ENCODE data around the gene SLC6A12.

SLC6A12 gene

DNA sequence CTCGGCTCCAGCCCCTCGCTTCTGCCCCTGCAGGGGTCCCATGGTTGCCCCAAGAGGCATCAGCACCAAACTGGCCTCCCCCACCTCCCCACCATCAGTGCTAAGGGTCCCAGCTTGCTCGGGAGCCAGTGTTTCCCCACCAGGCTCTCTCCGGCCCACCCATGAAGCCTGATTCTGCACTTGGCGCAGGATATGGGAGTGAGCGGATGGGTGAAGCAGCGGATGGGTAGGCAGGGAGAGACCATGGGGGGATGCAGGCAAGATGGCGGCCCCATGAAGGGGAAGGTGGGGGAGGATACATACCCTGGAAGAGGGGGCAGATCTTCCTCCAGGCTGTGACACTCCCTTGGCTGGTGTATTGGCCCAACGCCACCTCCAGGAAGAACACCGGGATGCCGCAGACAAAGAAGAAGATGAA, 9.7 kb downstream of the SLC6A12 start:
- TF ChIP-seq, protein P1, sequence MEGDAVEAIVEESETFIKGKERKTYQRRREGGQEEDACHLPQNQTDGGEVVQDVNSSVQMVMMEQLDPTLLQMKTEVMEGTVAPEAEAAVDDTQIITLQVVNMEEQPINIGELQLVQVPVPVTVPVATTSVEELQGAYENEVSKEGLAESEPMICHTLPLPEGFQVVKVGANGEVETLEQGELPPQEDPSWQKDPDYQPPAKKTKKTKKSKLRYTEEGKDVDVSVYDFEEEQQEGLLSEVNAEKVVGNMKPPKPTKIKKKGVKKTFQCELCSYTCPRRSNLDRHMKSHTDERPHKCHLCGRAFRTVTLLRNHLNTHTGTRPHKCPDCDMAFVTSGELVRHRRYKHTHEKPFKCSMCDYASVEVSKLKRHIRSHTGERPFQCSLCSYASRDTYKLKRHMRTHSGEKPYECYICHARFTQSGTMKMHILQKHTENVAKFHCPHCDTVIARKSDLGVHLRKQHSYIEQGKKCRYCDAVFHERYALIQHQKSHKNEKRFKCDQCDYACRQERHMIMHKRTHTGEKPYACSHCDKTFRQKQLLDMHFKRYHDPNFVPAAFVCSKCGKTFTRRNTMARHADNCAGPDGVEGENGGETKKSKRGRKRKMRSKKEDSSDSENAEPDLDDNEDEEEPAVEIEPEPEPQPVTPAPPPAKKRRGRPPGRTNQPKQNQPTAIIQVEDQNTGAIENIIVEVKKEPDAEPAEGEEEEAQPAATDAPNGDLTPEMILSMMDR (conservative IDR thresholded peaks at IDR 0.05; ENCODE audit: low read depth, low read length): no peak
- no peak for DNase-seq (ENCODE audit: low read depth)
- H3K4me3 ChIP-seq (ENCODE audit: low read length): no peak overlapping the region

DNA sequence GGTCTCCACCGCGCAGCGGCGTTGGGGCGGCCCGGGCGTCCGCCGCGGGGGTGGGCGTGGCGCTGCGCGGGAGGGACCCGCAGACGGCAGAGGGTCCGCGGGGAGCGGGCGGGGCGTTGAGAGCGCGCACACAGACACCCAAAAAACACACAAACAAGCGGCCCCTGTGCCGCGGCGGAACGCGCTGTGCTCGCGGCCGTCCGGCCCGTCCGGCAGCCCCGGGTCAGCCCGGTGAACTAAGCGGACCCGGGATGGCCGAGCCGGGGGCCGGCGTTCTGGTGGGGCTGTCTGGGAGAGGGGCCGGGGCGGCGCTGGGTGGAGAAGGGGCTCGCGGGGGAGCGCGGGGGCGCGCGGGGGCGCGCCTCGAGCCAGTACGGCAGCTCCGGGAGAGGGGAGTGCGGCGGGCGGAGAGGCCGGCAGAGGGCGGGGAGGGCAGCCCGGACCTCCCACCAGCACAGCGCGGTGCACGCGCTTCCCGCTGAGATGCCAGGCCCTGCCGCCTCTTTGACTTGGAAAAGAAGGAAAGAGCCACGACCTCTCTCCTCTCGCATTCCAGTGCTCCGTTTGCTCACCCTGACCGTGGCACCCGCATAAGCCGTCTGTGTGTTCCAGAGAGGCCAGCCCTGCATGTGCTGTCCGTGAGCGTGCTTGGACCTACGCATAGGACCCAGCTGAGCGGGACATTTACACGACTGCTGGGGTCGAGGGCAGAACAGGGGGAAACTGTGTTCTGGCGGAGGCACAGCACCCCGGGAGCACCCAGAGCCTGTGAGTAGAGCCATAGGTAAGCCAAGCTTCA, 10.3 kb downstream of the SLC6A12 start:
- no peak for DNase-seq (ENCODE audit: low read depth)
- TF ChIP-seq, protein P1 (conservative IDR thresholded peaks at IDR 0.05; ENCODE audit: low read depth, low read length): peak; percentile 19
- peak overlapping the region; percentile 42 for H3K4me3 ChIP-seq (ENCODE audit: low read length)

DNA sequence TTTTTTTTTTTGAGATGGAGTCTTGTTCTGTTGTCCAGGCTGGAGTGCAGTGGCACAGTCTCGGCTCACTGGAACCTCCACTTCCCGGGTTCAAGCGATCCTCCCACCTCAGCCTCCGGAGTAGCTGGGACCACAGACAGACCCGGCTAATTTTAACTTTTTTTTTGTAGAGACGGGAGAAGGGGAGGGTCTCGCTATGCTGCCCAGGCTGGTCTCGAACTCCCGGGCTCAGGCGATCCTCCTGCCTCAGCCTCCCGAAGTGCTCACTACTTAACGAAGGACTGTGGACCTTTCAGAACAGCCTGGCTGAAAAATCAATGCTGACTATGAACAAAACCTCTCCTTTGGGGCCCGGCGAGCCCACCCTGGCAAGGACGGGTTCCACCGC, 10.9 kb downstream of the SLC6A12 start:
- no peak for DNase-seq (ENCODE audit: low read depth)
- TF ChIP-seq, protein P1 (conservative IDR thresholded peaks at IDR 0.05; ENCODE audit: low read depth, low read length): no peak
- no peak overlapping the region for H3K4me3 ChIP-seq (ENCODE audit: low read length)

DNA sequence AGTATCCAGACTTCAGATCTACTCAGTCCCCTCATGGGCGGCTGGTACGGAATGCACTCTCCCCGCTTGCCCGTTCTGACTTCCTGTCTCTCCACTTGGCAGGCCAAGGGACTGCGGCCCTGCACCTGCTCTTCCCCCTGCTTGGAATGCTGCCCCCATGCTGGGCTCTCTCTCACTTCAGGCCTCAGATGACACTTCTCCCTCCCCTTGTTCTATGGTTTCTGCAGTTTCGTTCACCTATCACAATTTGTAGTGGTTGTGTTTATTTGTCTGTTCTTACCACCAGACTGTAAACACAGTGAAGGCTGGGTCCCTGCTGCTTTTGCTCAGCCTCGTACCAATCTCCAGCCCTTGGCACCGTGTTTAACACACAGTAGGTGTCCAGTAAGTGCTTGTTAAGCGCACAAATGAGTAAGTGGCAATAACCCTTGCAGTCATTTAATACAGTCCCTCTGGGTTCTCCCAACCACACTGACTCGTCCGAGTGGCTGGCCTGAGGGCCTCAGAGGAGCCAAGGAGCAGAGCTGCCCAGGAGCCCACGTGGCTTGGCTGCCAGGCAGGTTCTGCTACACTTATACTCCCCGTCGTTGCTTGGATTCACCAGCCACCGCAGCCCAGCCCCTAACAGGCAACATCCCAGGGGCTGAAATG, 11.8 kb downstream of the SLC6A12 start:
- TF ChIP-seq, protein P1 (conservative IDR thresholded peaks at IDR 0.05; ENCODE audit: low read depth, low read length): peak; percentile 1
- no peak overlapping the region for H3K4me3 ChIP-seq (ENCODE audit: low read length)
- no peak for DNase-seq (ENCODE audit: low read depth)

DNA sequence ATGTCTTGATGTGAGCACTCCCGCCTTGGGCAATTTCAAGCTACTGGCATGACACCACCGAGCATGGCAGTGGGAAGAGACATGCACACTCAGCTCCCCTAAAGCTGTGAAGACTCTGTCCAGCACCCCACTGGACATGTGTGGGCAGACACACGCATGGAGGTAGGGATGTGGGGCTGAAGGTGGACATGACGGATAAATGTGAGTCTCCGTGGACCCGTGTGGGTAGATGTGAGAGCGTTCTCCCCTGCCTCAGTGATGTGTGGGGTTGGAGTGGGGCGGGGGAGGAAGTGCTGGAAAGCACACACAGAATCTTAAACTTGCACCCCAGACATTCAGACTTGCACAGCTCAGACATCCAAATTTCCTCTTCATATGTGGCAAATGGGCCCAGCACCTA, 12.6 kb downstream of the SLC6A12 start:
- no peak for DNase-seq (ENCODE audit: low read depth)
- TF ChIP-seq, protein P1 (conservative IDR thresholded peaks at IDR 0.05; ENCODE audit: low read depth, low read length): no peak
- H3K4me3 ChIP-seq (ENCODE audit: low read length): no peak overlapping the region

DNA sequence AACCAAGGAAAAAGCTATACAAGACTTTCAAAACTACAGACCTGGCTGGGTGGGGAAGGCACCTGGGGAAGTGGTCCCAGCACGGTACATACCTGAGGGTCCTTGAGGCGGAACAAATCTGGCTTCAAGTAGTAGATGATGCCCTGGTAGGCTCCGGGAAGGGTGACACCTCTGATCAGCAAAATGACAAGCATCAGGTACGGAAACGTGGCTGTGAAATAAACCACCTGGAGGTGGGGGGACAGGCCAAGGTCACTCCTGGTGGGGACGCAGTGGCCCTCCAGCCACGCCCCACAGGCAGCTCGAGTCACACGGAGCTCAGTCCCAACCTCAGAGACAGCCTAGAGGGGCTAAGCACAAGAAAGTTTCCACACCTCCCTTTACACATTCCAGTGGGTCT, 15.3 kb downstream of the SLC6A12 start:
- H3K4me3 ChIP-seq (ENCODE audit: low read length): no peak overlapping the region

More for the DNA sequence above, 15.3 kb downstream of the SLC6A12 start:
- no peak for DNase-seq (ENCODE audit: low read depth)
- TF ChIP-seq, protein P1 (conservative IDR thresholded peaks at IDR 0.05; ENCODE audit: low read depth, low read length): no peak

All from retinal pigment epithelial cell (primary cell).